ENCODE results near the gene SLK. TPM values are rescaled to one million over a fixed set of nuclear protein-coding genes. Genes with fewer than 3 reads are reported as not detected.
A peak's percentile ranks its signal among the peaks of the same experiment; 100 is the strongest.

SLK gene
- total RNA-seq, 1 experiment from 2014 or later: 15.5 TPM

GRCh38 chr10:104021246-104021645 lies 54.3 kb downstream of the SLK start:
- DNase-seq (ENCODE audit: low read depth): no peak
- in situ Hi-C loops (cut with HindIII; ENCODE audit: low pct_unique_long_range_greater_than_20kb, low sequenced_read_pairs): no loop called here

GRCh38 chr10:104022026-104022425 lies 55.1 kb downstream of the SLK start:
- DNase-seq (ENCODE audit: low read depth): no peak
- in situ Hi-C loops (cut with HindIII; ENCODE audit: low pct_unique_long_range_greater_than_20kb, low sequenced_read_pairs): no loop called here

- in situ Hi-C loops (cut with HindIII; ENCODE audit: low pct_unique_long_range_greater_than_20kb, low sequenced_read_pairs): no loop called here
- DNase-seq (ENCODE audit: low read depth): no peak
Observed at GRCh38 chr10:104025524-104025923, 58.6 kb downstream of the SLK start.

- in situ Hi-C loops (cut with HindIII; ENCODE audit: low pct_unique_long_range_greater_than_20kb, low sequenced_read_pairs): no loop called here
- DNase-seq (ENCODE audit: low read depth): peak; percentile 66
Observed at GRCh38 chr10:104026762-104027161, 59.8 kb downstream of the SLK start.

GRCh38 chr10:104028146-104028545 lies 61.2 kb downstream of the SLK start:
- peak; percentile 22 for DNase-seq (ENCODE audit: low read depth)
- in situ Hi-C loops (cut with HindIII; ENCODE audit: low pct_unique_long_range_greater_than_20kb, low sequenced_read_pairs): no loop called here

- in situ Hi-C loops (cut with HindIII; ENCODE audit: low pct_unique_long_range_greater_than_20kb, low sequenced_read_pairs): no loop called here
- DNase-seq (ENCODE audit: low read depth): no peak
Observed at GRCh38 chr10:104028823-104029520, 62.0 kb downstream of the SLK start.

GRCh38 chr10:104029521-104029860 lies 62.6 kb downstream of the SLK start:
- in situ Hi-C loops (cut with HindIII; ENCODE audit: low pct_unique_long_range_greater_than_20kb, low sequenced_read_pairs): no loop called here

GRCh38 chr10:104031631-104032030 lies 64.7 kb downstream of the SLK start:
- no peak for DNase-seq (ENCODE audit: low read depth)
- in situ Hi-C loops (cut with HindIII; ENCODE audit: low pct_unique_long_range_greater_than_20kb, low sequenced_read_pairs): no loop called here

More at GRCh38 chr10:104029521-104029860, 62.6 kb downstream of the SLK start:
- DNase-seq (ENCODE audit: low read depth): no peak

- in situ Hi-C loops (cut with HindIII; ENCODE audit: low pct_unique_long_range_greater_than_20kb, low sequenced_read_pairs): no loop called here
- DNase-seq (ENCODE audit: low read depth): no peak
Observed at GRCh38 chr10:104032144-104032775, 65.3 kb downstream of the SLK start.

- DNase-seq (ENCODE audit: low read depth): no peak
- in situ Hi-C loops (cut with HindIII; ENCODE audit: low pct_unique_long_range_greater_than_20kb, low sequenced_read_pairs): no loop called here
Observed at GRCh38 chr10:104033401-104033930, 66.5 kb downstream of the SLK start.

GRCh38 chr10:104033966-104034365 lies 67.0 kb downstream of the SLK start:
- no peak for DNase-seq (ENCODE audit: low read depth)
- in situ Hi-C loops (cut with HindIII; ENCODE audit: low pct_unique_long_range_greater_than_20kb, low sequenced_read_pairs): no loop called here

- in situ Hi-C loops (cut with HindIII; ENCODE audit: low pct_unique_long_range_greater_than_20kb, low sequenced_read_pairs): no loop called here
- no peak for DNase-seq (ENCODE audit: low read depth)
Observed at GRCh38 chr10:104034401-104035193, 67.7 kb downstream of the SLK start.

GRCh38 chr10:104035194-104036068 lies 68.5 kb downstream of the SLK start:
- no peak for DNase-seq (ENCODE audit: low read depth)
- in situ Hi-C loops (cut with HindIII; ENCODE audit: low pct_unique_long_range_greater_than_20kb, low sequenced_read_pairs): no loop called here

GRCh38 chr10:104036069-104036384 lies 69.1 kb downstream of the SLK start:
- no peak for DNase-seq (ENCODE audit: low read depth)
- in situ Hi-C loops (cut with HindIII; ENCODE audit: low pct_unique_long_range_greater_than_20kb, low sequenced_read_pairs): no loop called here

- in situ Hi-C loops (cut with HindIII; ENCODE audit: low pct_unique_long_range_greater_than_20kb, low sequenced_read_pairs): no loop called here
Observed at GRCh38 chr10:104036518-104037260, 69.7 kb downstream of the SLK start.

GRCh38 chr10:104037261-104037951 lies 70.5 kb downstream of the SLK start:
- in situ Hi-C loops (cut with HindIII; ENCODE audit: low pct_unique_long_range_greater_than_20kb, low sequenced_read_pairs): no loop called here
- no peak for DNase-seq (ENCODE audit: low read depth)

More at GRCh38 chr10:104036518-104037260, 69.7 kb downstream of the SLK start:
- no peak for DNase-seq (ENCODE audit: low read depth)

- in situ Hi-C loops (cut with HindIII; ENCODE audit: low pct_unique_long_range_greater_than_20kb, low sequenced_read_pairs): no loop called here
- no peak for DNase-seq (ENCODE audit: low read depth)
Observed at GRCh38 chr10:104038537-104038936, 71.6 kb downstream of the SLK start.

All from Caki2 (cell line).